Esophagus squamous epithelium (tissue), 4 donors: ENCODE measurements around the gene IGF1R.

ENCODE experiments used
- POLR2A ChIP-seq, 4 donors: fragments of 450-650 bp; IDR thresholded peaks; one replicate each; pipeline ENCODE4 v1.6.1; 2017; ENCODE audit warnings: antibody characterized with exemption in 4 of 4, mild to moderate bottlenecking in 4 of 4, moderate library complexity in 3 of 4
- TF ChIP-seq, protein P1 (sequence below), 6 experiments: fragments of 450-650 bp in 4 of 6; fragments of 200-600 bp in 2 of 6; sonication (generic) in 2 of 6; IDR thresholded peaks; one replicate each; pipeline ENCODE4 v1.5.1; 2016 to 2019; ENCODE audit warnings: antibody characterized with exemption in 6 of 6, mild to moderate bottlenecking in 4 of 6, moderate library complexity in 4 of 6

DNA sequence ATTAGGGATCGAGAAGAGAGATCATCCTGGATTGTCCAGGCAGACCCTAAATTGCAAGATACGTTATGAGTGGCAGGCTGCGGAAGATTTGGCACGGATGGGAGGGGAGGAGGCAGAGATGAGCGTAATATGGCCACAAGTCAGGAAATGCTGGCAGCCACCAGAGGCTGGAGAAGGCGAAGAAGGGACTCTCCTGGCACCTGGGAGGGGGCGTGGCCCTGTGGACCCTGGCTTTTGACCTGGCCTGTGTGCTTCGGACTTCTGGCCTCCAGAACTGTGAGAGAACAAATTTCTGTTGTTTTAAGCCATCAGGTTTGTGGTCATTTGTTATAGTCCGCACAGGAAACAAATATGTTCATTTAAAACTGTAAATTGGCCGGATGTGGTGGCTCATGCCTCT is 31.9 kb upstream of the IGF1R start:
- TF ChIP-seq, protein P1, sequence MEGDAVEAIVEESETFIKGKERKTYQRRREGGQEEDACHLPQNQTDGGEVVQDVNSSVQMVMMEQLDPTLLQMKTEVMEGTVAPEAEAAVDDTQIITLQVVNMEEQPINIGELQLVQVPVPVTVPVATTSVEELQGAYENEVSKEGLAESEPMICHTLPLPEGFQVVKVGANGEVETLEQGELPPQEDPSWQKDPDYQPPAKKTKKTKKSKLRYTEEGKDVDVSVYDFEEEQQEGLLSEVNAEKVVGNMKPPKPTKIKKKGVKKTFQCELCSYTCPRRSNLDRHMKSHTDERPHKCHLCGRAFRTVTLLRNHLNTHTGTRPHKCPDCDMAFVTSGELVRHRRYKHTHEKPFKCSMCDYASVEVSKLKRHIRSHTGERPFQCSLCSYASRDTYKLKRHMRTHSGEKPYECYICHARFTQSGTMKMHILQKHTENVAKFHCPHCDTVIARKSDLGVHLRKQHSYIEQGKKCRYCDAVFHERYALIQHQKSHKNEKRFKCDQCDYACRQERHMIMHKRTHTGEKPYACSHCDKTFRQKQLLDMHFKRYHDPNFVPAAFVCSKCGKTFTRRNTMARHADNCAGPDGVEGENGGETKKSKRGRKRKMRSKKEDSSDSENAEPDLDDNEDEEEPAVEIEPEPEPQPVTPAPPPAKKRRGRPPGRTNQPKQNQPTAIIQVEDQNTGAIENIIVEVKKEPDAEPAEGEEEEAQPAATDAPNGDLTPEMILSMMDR (IDR thresholded peaks at IDR 0.05) = no peak
- no peak for TF ChIP-seq POLR2A (IDR thresholded peaks at IDR 0.05)
